Spleen (tissue), 11 donors: ENCODE results near the gene ADGRF4. TPM values are rescaled to one million over a fixed set of nuclear protein-coding genes. Genes with fewer than 3 reads are reported as not detected.

Experiments used
- DNase-seq: peaks from one replicate; pipeline ENCODE4 v3.0.0-alpha.2; 2020
- H3K27ac ChIP-seq, 8 donors: fragments of 200-600 bp; sonication (generic) in 7 of 8; 1 replicate in 4 of 8; 2 replicates in 4 of 8; pipeline versions ENCODE4 v1.5.0 to v1.8.0; 2016 to 2021; ENCODE audit warnings: inconsistent platforms in 4 of 8, mild to moderate bottlenecking in 4 of 8, moderate library complexity in 1 of 8
- H3K27me3 ChIP-seq, 7 donors: fragments of 200-600 bp; sonication (generic) in 6 of 7; replicated peaks in 1 of 7; 1 replicate in 4 of 7; 2 replicates in 3 of 7; pipeline versions ENCODE4 v1.5.0 to v1.8.0; 2016 to 2021; ENCODE audit warnings: inconsistent platforms in 3 of 7, mild to moderate bottlenecking in 1 of 7
- H3K36me3 ChIP-seq, 6 donors: fragments of 200-600 bp; sonication (generic) in 5 of 6; 1 replicate in 4 of 6; 2 replicates in 2 of 6; pipeline versions ENCODE4 v1.5.0 to v1.8.0; 2016 to 2021; ENCODE audit warnings: inconsistent platforms in 2 of 6
- H3K4me1 ChIP-seq, 6 donors: fragments of 200-600 bp; sonication (generic) in 5 of 6; 1 replicate in 3 of 6; 2 replicates in 3 of 6; pipeline versions ENCODE4 v1.5.0 to v1.8.0; 2016 to 2021; ENCODE audit warnings: inconsistent platforms in 3 of 6
- H3K4me3 ChIP-seq, 8 donors: fragments of 200-600 bp; sonication (generic) in 7 of 8; 1 replicate in 4 of 8; 2 replicates in 4 of 8; pipeline versions ENCODE4 v1.5.0 to v1.8.0; 2016 to 2021; ENCODE audit warnings: inconsistent platforms in 4 of 8, mild to moderate bottlenecking in 4 of 8, moderate library complexity in 2 of 8
- H3K9me3 ChIP-seq, 8 donors: fragments of 200-600 bp; sonication (generic) in 7 of 8; 1 replicate in 4 of 8; 2 replicates in 4 of 8; pipeline versions ENCODE4 v1.5.0 to v1.8.0; 2016 to 2021; ENCODE audit warnings: inconsistent platforms in 4 of 8
- CTCF ChIP-seq, 11 experiments: fragments of 200-600 bp in 7 of 11; fragments of 450-650 bp in 4 of 11; sonication (generic) in 4 of 11; IDR thresholded peaks in 8 of 11; conservative IDR thresholded peaks in 3 of 11; 1 replicate in 7 of 11; 2 replicates in 4 of 11; pipeline versions ENCODE4 v1.4.0 to v1.8.0; 2016 to 2021; ENCODE audit warnings: antibody characterized with exemption in 11 of 11, inconsistent platforms in 4 of 11, mild to moderate bottlenecking in 1 of 11
- POLR2A ChIP-seq, 3 donors: fragments of 450-650 bp; IDR thresholded peaks; one replicate each; pipeline ENCODE4 v1.5.1; 2017; ENCODE audit warnings: antibody characterized with exemption in 3 of 3, mild to moderate bottlenecking in 1 of 3
- POLR2AphosphoS5 ChIP-seq, 3 donors: sonication (generic); formaldehyde crosslinking; IDR thresholded peaks; one replicate each; pipeline ENCODE4 v1.5.1; 2017; ENCODE audit warnings: antibody characterized with exemption in 3 of 3
- WGBS, 5 donors: extraction: QIAGEN DNeasy Blood & Tissue Kit in 3 of 5; methylation state at CpG; one replicate each; pipeline versions ENCODE4 v1.1.5 to v1.1.7; 2013 to 2018; 5-methylcytosine and 5-hydroxymethylcytosine counted together
- intact Hi-C: fragments of 100-400 bp; cut with DNase I; formaldehyde crosslinking; loops from one replicate; pipeline ENCODE4 v1.15.0; 2023; ENCODE audit warnings: low total_unique reads
- polyA plus RNA-seq, 3 donors: library from polyadenylated mRNA; stranded (reverse); fragments of 200-250 nt; gene quantifications; one replicate each; pipeline ENCODE4 v1.2.1, GENCODE V29; 2013
- total RNA-seq, 7 donors: library from RNA; depleted of rRNA in 3 of 7; stranded (reverse); fragments of >200 nt in 3 of 7; fragmentation: NEBNext Ultra II Directional in 4 of 7; extraction: Animal tissue kit (Norgen Biotek cat#: 25700) in 4 of 7; gene quantifications; one replicate each; pipeline versions ENCODE4 v1.1.0 to v1.2.1, GENCODE V29; 2016 to 2021
- donor health status: healthy with polysubstance abuse.
- donor health status: DM: no; HTN: no; CAD: no; lungs with moderate emphysema.
- donor health status: DM: no; HTN: no; CAD: no.
- donor health status: Bipolar disorder and iron deficiency.
- donor health status: healthy.
- donor health status: DM: no; HTN: no; CAD: no.
- donor health status: DM: yes; HTN: yes; CAD: no.

Gene ADGRF4
- total and polyA plus RNA-seq, 10 donors: not detected

- no peaks in the 10 kb centered on the region for H3K36me3 ChIP-seq
- intact Hi-C loops: no loop called here
- TF ChIP-seq POLR2A (IDR thresholded peaks at IDR 0.05): no peak
- WGBS, 5 donors: 63 to 89% (median 76%) methylated on average over 1 of the region's 1 CpG
- no peak overlapping the region for H3K4me3 ChIP-seq
- no peak overlapping the region for H3K27ac ChIP-seq
- H3K27me3 ChIP-seq: no peaks in the 10 kb centered on the region
- DNase-seq: no peak
- no peaks in the 10 kb centered on the region for H3K9me3 ChIP-seq
- no peaks in the 10 kb centered on the region for H3K4me1 ChIP-seq
Measured at GRCh38 chr6:47686411-47686810, 12.0 kb upstream of the ADGRF4 start.

GRCh38 chr6:47687432-47687831 is 10.9 kb upstream of the ADGRF4 start:
- Histone ChIP-seq H3K27ac (no peak overlapping the region), H3K9me3 (no peaks in the 10 kb centered on the region), H3K27me3 (no peaks in the 10 kb centered on the region), H3K4me1 (no peaks in the 10 kb centered on the region), H3K36me3 (no peaks in the 10 kb centered on the region), H3K4me3 (no peak overlapping the region)
- DNase-seq: no peak
- TF ChIP-seq CTCF (IDR thresholded peaks at IDR 0.05 in 8 of 11, conservative IDR thresholded peaks at IDR 0.05 in 3 of 11): no peak
- no peak for TF ChIP-seq POLR2AphosphoS5 (IDR thresholded peaks at IDR 0.05)
- no peak for TF ChIP-seq POLR2A (IDR thresholded peaks at IDR 0.05)
- intact Hi-C loops: no loop called here
- 80 to 98% (median 95%) methylated on average over 1 to 2 of the region's 2 CpGs for WGBS, 5 donors

DNA sequence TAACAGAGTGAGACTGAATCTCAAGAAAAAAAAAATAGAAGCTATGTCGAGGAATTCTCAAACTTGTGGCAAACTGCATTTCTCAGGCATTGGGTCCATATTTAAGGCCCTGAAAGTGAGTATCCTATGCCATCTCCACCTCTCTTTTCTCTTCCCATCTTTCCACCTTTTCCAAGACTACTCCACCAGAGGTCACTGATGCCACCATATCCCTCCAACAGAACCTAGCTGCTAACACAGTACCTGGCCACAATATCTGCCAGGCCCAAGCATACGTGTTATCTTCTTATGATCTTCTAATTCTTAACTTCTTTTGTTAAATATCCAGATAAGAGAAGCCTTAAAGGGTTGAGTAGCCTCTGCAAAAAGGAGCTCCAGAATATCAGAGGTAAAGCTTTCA is 8.2 kb upstream of the ADGRF4 start:
- Histone ChIP-seq H3K4me3 (no peak overlapping the region), H3K27ac (no peak overlapping the region), H3K27me3 (no peaks in the 10 kb centered on the region), H3K9me3 (no peaks in the 10 kb centered on the region), H3K36me3 (no peaks in the 10 kb centered on the region), H3K4me1 (no peaks in the 10 kb centered on the region)
- DNase-seq: no peak
- TF ChIP-seq POLR2A (IDR thresholded peaks at IDR 0.05) (no peak), POLR2AphosphoS5 (IDR thresholded peaks at IDR 0.05) (no peak), CTCF (IDR thresholded peaks at IDR 0.05 in 8 of 11, conservative IDR thresholded peaks at IDR 0.05 in 3 of 11) (no peak)
- WGBS, 5 donors: 80 to 95% (median 90%) methylated on average over 2 of the region's 2 CpGs
- intact Hi-C loops: no loop called here

DNA sequence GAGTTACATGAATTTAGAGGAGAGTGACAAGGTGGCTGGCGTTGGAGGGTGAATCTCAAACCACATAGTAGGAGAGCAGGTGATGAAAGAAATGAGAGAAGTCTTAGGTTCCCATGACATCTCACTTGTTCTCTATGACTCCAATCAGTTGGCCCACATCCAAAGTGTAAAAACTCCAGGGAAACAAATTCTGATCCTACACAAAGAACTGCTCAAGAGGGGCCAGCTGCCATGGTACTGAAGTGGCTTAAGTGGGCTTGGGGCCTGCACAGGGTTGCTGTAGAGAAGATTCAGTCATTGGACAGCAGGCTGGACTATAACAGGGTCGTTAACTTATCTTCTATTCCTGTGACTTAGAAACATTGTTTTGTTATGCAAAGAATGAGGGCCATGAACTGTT is 7.6 kb upstream of the ADGRF4 start:
- Histone ChIP-seq H3K9me3 (no peaks in the 10 kb centered on the region), H3K4me3 (no peak overlapping the region), H3K36me3 (no peaks in the 10 kb centered on the region), H3K4me1 (no peaks in the 10 kb centered on the region), H3K27ac (no peak overlapping the region), H3K27me3 (no peaks in the 10 kb centered on the region)
- DNase-seq: no peak
- intact Hi-C loops: no loop called here
- TF ChIP-seq POLR2AphosphoS5 (IDR thresholded peaks at IDR 0.05): no peak
- TF ChIP-seq POLR2A (IDR thresholded peaks at IDR 0.05): no peak
- no peak for TF ChIP-seq CTCF (IDR thresholded peaks at IDR 0.05 in 8 of 11, conservative IDR thresholded peaks at IDR 0.05 in 3 of 11)
- WGBS, 5 donors: 59 to 77% (median 67%) methylated on average over 2 of the region's 2 CpGs

- Histone ChIP-seq H3K9me3 (no peaks in the 10 kb centered on the region), H3K27ac (no peak overlapping the region), H3K36me3 (no peaks in the 10 kb centered on the region), H3K4me1 (no peaks in the 10 kb centered on the region), H3K27me3 (no peaks in the 10 kb centered on the region), H3K4me3 (no peak overlapping the region)
- TF ChIP-seq CTCF (IDR thresholded peaks at IDR 0.05 in 8 of 11, conservative IDR thresholded peaks at IDR 0.05 in 3 of 11) (no peak), POLR2A (IDR thresholded peaks at IDR 0.05) (no peak), POLR2AphosphoS5 (IDR thresholded peaks at IDR 0.05) (no peak)
- intact Hi-C loops: no loop called here
- no peak for DNase-seq
- 69 to 86% (median 78%) methylated on average over 2 of the region's 2 CpGs for WGBS, 5 donors
Measured at GRCh38 chr6:47697925-47698324, 455 bp upstream of the ADGRF4 start.
